Prostate gland (tissue), 2 donors: Measurements from ENCODE around the gene SEC14L2.

Source experiments
- CTCF ChIP-seq, 4 experiments: fragments of 200-600 bp in 2 of 4; fragments of 450-650 bp in 2 of 4; sonication (generic) in 2 of 4; IDR thresholded peaks; 1 replicate in 3 of 4; 2 replicates in 1 of 4; pipeline ENCODE4 v1.5.1; 2016 to 2019; ENCODE audit warnings: antibody characterized with exemption in 4 of 4, mild to moderate bottlenecking in 2 of 4, moderate library complexity in 2 of 4
- POLR2A ChIP-seq: fragments of 450-650 bp; IDR thresholded peaks from one replicate; pipeline ENCODE4 v1.6.1; 2016; ENCODE audit warnings: antibody characterized with exemption, mild to moderate bottlenecking
- POLR2AphosphoS5 ChIP-seq: sonication (generic); formaldehyde crosslinking; IDR thresholded peaks from one replicate; pipeline ENCODE4 v1.6.1; 2017; ENCODE audit warnings: antibody characterized with exemption

DNA sequence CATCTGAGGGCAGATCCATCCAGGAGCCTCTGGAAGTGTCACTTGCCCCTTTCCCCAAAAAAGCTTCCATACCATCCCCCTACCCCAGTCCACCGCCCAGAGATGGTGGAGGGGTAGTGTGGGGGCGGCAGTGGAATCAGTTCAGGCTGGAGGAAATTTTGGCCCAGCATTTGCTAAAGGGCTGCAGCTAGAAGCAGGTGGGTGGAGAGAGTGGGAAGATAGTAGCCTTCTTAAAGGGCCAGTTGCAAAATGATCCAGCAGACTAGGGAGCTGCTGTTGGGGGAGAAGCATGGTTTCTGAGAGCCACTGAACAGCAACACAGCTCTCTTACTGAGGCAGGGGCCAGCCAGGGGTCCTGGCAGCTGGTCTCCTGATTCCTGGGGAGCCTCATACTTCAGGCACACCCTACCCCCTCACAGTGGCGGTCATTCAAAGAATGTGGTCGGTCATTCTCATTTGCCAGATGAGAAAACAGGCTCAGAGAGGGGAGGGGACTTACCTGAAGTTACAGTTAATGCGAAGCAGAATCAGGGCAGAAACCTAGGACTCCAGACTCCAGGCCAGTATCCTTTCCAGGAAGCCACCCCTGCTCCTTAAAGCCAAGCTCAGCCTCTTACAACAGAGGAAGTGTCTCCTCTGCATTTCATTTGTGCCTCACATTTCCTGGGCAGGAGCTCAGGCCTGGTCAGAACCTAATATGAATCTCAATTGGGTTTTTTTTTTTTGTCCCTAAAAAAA, 5.4 kb downstream of the SEC14L2 start:
- TF ChIP-seq POLR2AphosphoS5 (no peak), CTCF (IDR thresholded peaks at IDR 0.05) (no peak), POLR2A (no peak)
